Neuronal stem cell (in vitro differentiated cells): ENCODE results near the gene CCR7.

Experiments
- DNase-seq: peaks from one replicate; pipeline ENCODE4 v3.0.0-alpha.2; 2013; ENCODE audit warnings: low spot score
- H2AFZ ChIP-seq: one replicate; pipeline ENCODE4 v1.6.1; 2013; ENCODE audit warnings: mild to moderate bottlenecking, low read length, inconsistent platforms
- H2AK5ac ChIP-seq: 2 replicates; pipeline ENCODE4 v1.6.1; 2013; ENCODE audit warnings: low read depth, mild to moderate bottlenecking, inconsistent platforms, low read length, moderate library complexity, mixed read lengths
- H2BK120ac ChIP-seq: 2 replicates; pipeline ENCODE4 v1.6.1; 2013; ENCODE audit warnings: low read depth, mild to moderate bottlenecking, inconsistent platforms, low read length, moderate library complexity, mixed read lengths
- H2BK12ac ChIP-seq: one replicate; pipeline ENCODE4 v1.6.1; 2013; ENCODE audit warnings: low read length, inconsistent platforms
- H2BK15ac ChIP-seq: 2 replicates; pipeline ENCODE4 v1.6.1; 2013; ENCODE audit warnings: mild to moderate bottlenecking, low read length, inconsistent platforms, mixed read lengths
- H2BK5ac ChIP-seq: one replicate; pipeline ENCODE4 v1.6.1; 2013; ENCODE audit warnings: inconsistent platforms, mild to moderate bottlenecking, low read length, moderate library complexity
- H3K14ac ChIP-seq: one replicate; pipeline ENCODE4 v1.6.1; 2013; ENCODE audit warnings: low read length, inconsistent platforms
- H3K18ac ChIP-seq: 2 replicates; pipeline ENCODE4 v1.6.1; 2013; ENCODE audit warnings: low read length, inconsistent platforms
- H3K23ac ChIP-seq: 2 replicates; pipeline ENCODE4 v1.6.1; 2013; ENCODE audit warnings: low read depth, mild to moderate bottlenecking, mixed read lengths, low read length, inconsistent platforms; ENCODE audit not compliant: poor library complexity
- H3K27ac ChIP-seq: replicated peaks from 3 replicates; pipeline ENCODE4 v1.5.1; 2013; ENCODE audit warnings: low read length, inconsistent platforms
- H3K27me3 ChIP-seq, 3 experiments: 2 replicates each; pipeline ENCODE4 v1.6.1; 2013; ENCODE audit warnings: low read length in 3 of 3, mild to moderate bottlenecking in 2 of 3, inconsistent platforms in 1 of 3, low read depth in 1 of 3, mixed read lengths in 1 of 3, moderate library complexity in 1 of 3; ENCODE audit not compliant: control insufficient read depth in 3 of 3, insufficient read depth in 3 of 3
- H3K36me3 ChIP-seq, 2 donors: replicated peaks in 1 of 2; 2 replicates each; pipeline ENCODE4 v1.6.1; 2013; ENCODE audit warnings: low read length in 2 of 2; ENCODE audit not compliant: control insufficient read depth in 2 of 2, insufficient read depth in 2 of 2
- H3K4ac ChIP-seq: 2 replicates; pipeline ENCODE4 v1.6.1; 2013; ENCODE audit warnings: inconsistent platforms, mild to moderate bottlenecking, low read length, moderate library complexity
- H3K4me1 ChIP-seq, 2 donors: 1 replicate in 1 of 2; 2 replicates in 1 of 2; pipeline ENCODE4 v1.6.1; 2013; ENCODE audit warnings: low read length in 2 of 2, low read depth in 1 of 2; ENCODE audit not compliant: control insufficient read depth in 2 of 2, insufficient read depth in 1 of 2
- H3K4me2 ChIP-seq: one replicate; pipeline ENCODE4 v1.6.1; 2013; ENCODE audit warnings: mild to moderate bottlenecking, low read length, inconsistent platforms; ENCODE audit not compliant: insufficient read depth, poor library complexity, severe bottlenecking
- H3K4me3 ChIP-seq, 2 donors: 2 replicates each; pipeline ENCODE4 v1.5.1; 2013; ENCODE audit warnings: low read length in 2 of 2, mild to moderate bottlenecking in 2 of 2, inconsistent platforms in 1 of 2, moderate library complexity in 1 of 2
- H3K79me1 ChIP-seq: one replicate; pipeline ENCODE4 v1.6.1; 2013; ENCODE audit warnings: low read depth, mild to moderate bottlenecking, inconsistent platforms, low read length, moderate library complexity
- H3K9ac ChIP-seq: one replicate; pipeline ENCODE4 v1.6.1; 2013; ENCODE audit warnings: mild to moderate bottlenecking, low read depth, low read length, inconsistent platforms; ENCODE audit not compliant: poor library complexity
- H3K9me3 ChIP-seq, 2 donors: replicated peaks in 1 of 2; 2 replicates each; pipeline versions ENCODE3 to v1.6.1; 2013; ENCODE audit warnings: low read length in 2 of 2, mild to moderate bottlenecking in 2 of 2, inconsistent platforms in 1 of 2, low read depth in 1 of 2, mixed read lengths in 1 of 2, moderate library complexity in 1 of 2; ENCODE audit not compliant: control insufficient read depth in 2 of 2, insufficient read depth in 1 of 2
- H4K8ac ChIP-seq: one replicate; pipeline ENCODE4 v1.6.1; 2013; ENCODE audit warnings: low read depth, mild to moderate bottlenecking, inconsistent platforms, low read length, moderate library complexity
- H4K91ac ChIP-seq: one replicate; pipeline ENCODE4 v1.6.1; 2013; ENCODE audit warnings: low read length, low read depth, mild to moderate bottlenecking, inconsistent platforms; ENCODE audit not compliant: poor library complexity
- WGBS, 2 donors: extraction: QIAGEN DNeasy Blood & Tissue Kit; methylation state at CpG; one replicate each; pipeline ENCODE4 v1.1.7; 2013; ENCODE audit warnings: missing lambda C conversion rate in 2 of 2, mixed read lengths in 1 of 2; ENCODE audit not compliant: insufficient read length in 2 of 2, insufficient replicate concordance in 1 of 2; ENCODE audit errors: extremely low coverage in 2 of 2; 5-methylcytosine and 5-hydroxymethylcytosine counted together

CCR7 gene

GRCh38 chr17:40607641-40608040 is 42.4 kb upstream of the CCR7 start:
- no peak overlapping the region for H2AK5ac ChIP-seq
- H3K18ac ChIP-seq: no peak overlapping the region
- no peak overlapping the region for H2BK15ac ChIP-seq
- no peak overlapping the region for H3K4ac ChIP-seq
- H3K36me3 ChIP-seq: no peaks in the 10 kb centered on the region
- no peak overlapping the region for H2BK12ac ChIP-seq
- no peak overlapping the region for H3K4me2 ChIP-seq
- no peak overlapping the region for H2BK5ac ChIP-seq
- H3K4me1 ChIP-seq: no peaks in the 10 kb centered on the region
- H4K8ac ChIP-seq: no peak overlapping the region
- no peaks in the 10 kb centered on the region for H3K79me1 ChIP-seq
- no peak overlapping the region for H2BK120ac ChIP-seq
- H3K27me3 ChIP-seq: peaks cover 0 to 41% (median 0%) of the 10 kb centered on the region in 3 experiments
- no peak overlapping the region for H3K9ac ChIP-seq
- H4K91ac ChIP-seq: no peak overlapping the region
- no peak overlapping the region for H3K14ac ChIP-seq
- H3K9me3 ChIP-seq: no peaks in the 10 kb centered on the region
- no peak overlapping the region for H2AFZ ChIP-seq
- no CpG with 5 or more reads among the region's 5 CpGs for WGBS, 2 donors
- H3K27ac ChIP-seq: no peak overlapping the region
- no peak overlapping the region for H3K4me3 ChIP-seq
- DNase-seq: no peak
- H3K23ac ChIP-seq: no peak overlapping the region

GRCh38 chr17:40606548-40607353 is 41.5 kb upstream of the CCR7 start:
- Histone ChIP-seq H3K27me3 (peaks cover 0 to 38% (median 0%) of the 10 kb centered on the region in 3 experiments), H3K4me1 (no peaks in the 10 kb centered on the region), H3K14ac (no peak overlapping the region), H2BK5ac (no peak overlapping the region), H2AK5ac (no peak overlapping the region), H3K4me3 (no peak overlapping the region), H3K27ac (no peak overlapping the region), H2BK120ac (no peak overlapping the region), H2AFZ (no peak overlapping the region), H3K4ac (no peak overlapping the region), H3K4me2 (no peak overlapping the region), H4K91ac (no peak overlapping the region), H3K9me3 (no peaks in the 10 kb centered on the region), H3K9ac (no peak overlapping the region), H2BK15ac (no peak overlapping the region), H4K8ac (no peak overlapping the region), H3K36me3 (no peaks in the 10 kb centered on the region), H3K18ac (no peak overlapping the region), H3K23ac (no peak overlapping the region), H3K79me1 (no peaks in the 10 kb centered on the region), H2BK12ac (no peak overlapping the region)
- WGBS, 2 donors: no CpG with 5 or more reads among the region's 10 CpGs
- no peak for DNase-seq

- WGBS, 2 donors: no CpG with 5 or more reads among the region's 6 CpGs
- Histone ChIP-seq H3K9me3 (no peaks in the 10 kb centered on the region), H3K9ac (no peak overlapping the region), H4K91ac (no peak overlapping the region), H3K18ac (no peak overlapping the region), H2AFZ (no peak overlapping the region), H3K14ac (no peak overlapping the region), H2AK5ac (no peak overlapping the region), H2BK12ac (no peak overlapping the region), H3K36me3 (no peaks in the 10 kb centered on the region), H3K79me1 (no peaks in the 10 kb centered on the region), H2BK5ac (no peak overlapping the region), H3K4ac (no peak overlapping the region), H3K27ac (no peak overlapping the region), H3K4me2 (no peak overlapping the region), H3K4me3 (no peak overlapping the region), H3K23ac (no peak overlapping the region), H4K8ac (no peak overlapping the region), H3K4me1 (no peaks in the 10 kb centered on the region), H2BK120ac (no peak overlapping the region), H3K27me3 (peaks cover 0 to 36% (median 0%) of the 10 kb centered on the region in 3 experiments), H2BK15ac (no peak overlapping the region)
- DNase-seq: no peak
Measured at GRCh38 chr17:40605306-40605705, 40.0 kb upstream of the CCR7 start.

- DNase-seq: no peak
- Histone ChIP-seq H3K27ac (no peak overlapping the region), H2AK5ac (no peak overlapping the region), H2BK120ac (no peak overlapping the region), H4K91ac (no peak overlapping the region), H3K18ac (no peak overlapping the region), H3K4me3 (no peak overlapping the region), H3K4me2 (no peak overlapping the region), H3K9me3 (no peaks in the 10 kb centered on the region), H3K14ac (no peak overlapping the region), H2AFZ (no peak overlapping the region), H3K79me1 (no peaks in the 10 kb centered on the region), H3K9ac (no peak overlapping the region), H4K8ac (no peak overlapping the region), H3K23ac (no peak overlapping the region), H2BK15ac (no peak overlapping the region), H3K36me3 (no peaks in the 10 kb centered on the region), H3K4ac (no peak overlapping the region), H2BK12ac (no peak overlapping the region), H3K27me3 (peaks cover 0 to 36% (median 0%) of the 10 kb centered on the region in 3 experiments), H2BK5ac (no peak overlapping the region), H3K4me1 (no peaks in the 10 kb centered on the region)
- WGBS, 2 donors: no CpG with 5 or more reads among the region's 8 CpGs
Measured at GRCh38 chr17:40604327-40605080, 39.2 kb upstream of the CCR7 start.
